IMR-90 (cell line): ENCODE data around the gene USP53.
"Not testable (repeated sequence)": the region's sequence is repeated elsewhere in the genome, so short reads cannot be mapped to it uniquely, and the experiment has no call there.

ENCODE experiments used
- MAZ ChIP-seq: IDR thresholded peaks from 2 replicates; pipeline ENCODE4 v1.6.1; 2012; ENCODE audit warnings: low read depth, mild to moderate bottlenecking, low read length, improper control_type of control experiment, moderate library complexity, borderline replicate concordance
- POLR2A ChIP-seq: IDR thresholded peaks from 2 replicates; pipeline ENCODE4 v1.6.1; 2012; ENCODE audit warnings: mild to moderate bottlenecking, low read depth, low read length
- TF ChIP-seq, protein P1 (sequence below): conservative IDR thresholded peaks from 2 replicates; pipeline ENCODE4 v1.5.1; 2012; ENCODE audit warnings: mild to moderate bottlenecking, low read depth, low read length, improper control_type of control experiment
- TF ChIP-seq, protein P2 (sequence below): fragments of 150-350 bp; IDR thresholded peaks from 2 replicates; pipeline ENCODE4 v1.6.1; 2017; ENCODE audit warnings: mild to moderate bottlenecking, antibody characterized with exemption, low read length, low read depth

DNA sequence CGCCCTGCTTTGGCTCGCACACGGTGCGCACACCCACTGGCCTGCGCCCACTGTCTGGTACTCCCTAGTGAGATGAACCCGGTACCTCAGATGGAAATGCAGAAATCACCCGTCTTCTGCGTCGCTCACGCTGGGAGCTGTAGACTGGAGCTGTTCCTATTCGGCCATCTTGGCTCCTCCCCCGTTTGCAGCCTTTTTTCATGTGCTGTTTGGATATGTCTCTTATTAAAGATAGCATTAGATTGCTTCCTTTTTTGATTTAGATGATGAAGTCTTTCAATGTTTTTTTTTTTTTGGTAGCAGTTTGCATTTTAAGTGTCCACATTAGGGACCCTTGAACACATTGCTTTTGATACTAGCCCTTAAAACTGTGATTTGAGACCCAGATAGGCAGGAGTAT is 67.4 kb downstream of the USP53 start:
- TF ChIP-seq, protein P1, sequence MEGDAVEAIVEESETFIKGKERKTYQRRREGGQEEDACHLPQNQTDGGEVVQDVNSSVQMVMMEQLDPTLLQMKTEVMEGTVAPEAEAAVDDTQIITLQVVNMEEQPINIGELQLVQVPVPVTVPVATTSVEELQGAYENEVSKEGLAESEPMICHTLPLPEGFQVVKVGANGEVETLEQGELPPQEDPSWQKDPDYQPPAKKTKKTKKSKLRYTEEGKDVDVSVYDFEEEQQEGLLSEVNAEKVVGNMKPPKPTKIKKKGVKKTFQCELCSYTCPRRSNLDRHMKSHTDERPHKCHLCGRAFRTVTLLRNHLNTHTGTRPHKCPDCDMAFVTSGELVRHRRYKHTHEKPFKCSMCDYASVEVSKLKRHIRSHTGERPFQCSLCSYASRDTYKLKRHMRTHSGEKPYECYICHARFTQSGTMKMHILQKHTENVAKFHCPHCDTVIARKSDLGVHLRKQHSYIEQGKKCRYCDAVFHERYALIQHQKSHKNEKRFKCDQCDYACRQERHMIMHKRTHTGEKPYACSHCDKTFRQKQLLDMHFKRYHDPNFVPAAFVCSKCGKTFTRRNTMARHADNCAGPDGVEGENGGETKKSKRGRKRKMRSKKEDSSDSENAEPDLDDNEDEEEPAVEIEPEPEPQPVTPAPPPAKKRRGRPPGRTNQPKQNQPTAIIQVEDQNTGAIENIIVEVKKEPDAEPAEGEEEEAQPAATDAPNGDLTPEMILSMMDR = not testable (repeated sequence)
- TF ChIP-seq, protein P2, sequence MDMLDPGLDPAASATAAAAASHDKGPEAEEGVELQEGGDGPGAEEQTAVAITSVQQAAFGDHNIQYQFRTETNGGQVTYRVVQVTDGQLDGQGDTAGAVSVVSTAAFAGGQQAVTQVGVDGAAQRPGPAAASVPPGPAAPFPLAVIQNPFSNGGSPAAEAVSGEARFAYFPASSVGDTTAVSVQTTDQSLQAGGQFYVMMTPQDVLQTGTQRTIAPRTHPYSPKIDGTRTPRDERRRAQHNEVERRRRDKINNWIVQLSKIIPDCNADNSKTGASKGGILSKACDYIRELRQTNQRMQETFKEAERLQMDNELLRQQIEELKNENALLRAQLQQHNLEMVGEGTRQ = not testable (repeated sequence)
- TF ChIP-seq MAZ, POLR2A: not testable (repeated sequence)
